K562 (cell line): ENCODE measurements around the gene UGP2.
"Not testable (repeated sequence)": the region's sequence is repeated elsewhere in the genome, so short reads cannot be mapped to it uniquely, and the experiment has no call there.

Experiments
- CEBPB ChIP-seq: fragments of 450-650 bp; IDR thresholded peaks from 2 replicates; pipeline ENCODE4 v1.6.1; 2016; ENCODE audit warnings: missing genetic modification characterization, missing compliant biosample characterization
- CHD2 ChIP-seq: IDR thresholded peaks from 2 replicates; pipeline ENCODE4 v1.6.1; 2011; ENCODE audit warnings: low read depth, low read length
- CXXC5 ChIP-seq: fragments of 250-450 bp; sonication (Bioruptor Pico); IDR thresholded peaks from 2 replicates; pipeline ENCODE4 v1.8.0; 2022; ENCODE audit warnings: inconsistent platforms, mild to moderate bottlenecking, moderate library complexity
- EZH2 ChIP-seq: IDR thresholded peaks from 2 replicates; pipeline ENCODE4 v1.6.1; 2012; ENCODE audit warnings: low read depth, mild to moderate bottlenecking, inconsistent platforms, low read length, borderline replicate concordance
- MAFK ChIP-seq: IDR thresholded peaks from 2 replicates; pipeline ENCODE4 v1.6.1; 2011; ENCODE audit warnings: low read length, improper control_type of control experiment
- MXI1 ChIP-seq: IDR thresholded peaks from 2 replicates; pipeline ENCODE4 v1.6.1; 2011; ENCODE audit warnings: low read depth, mild to moderate bottlenecking, improper control_type of control experiment, low read length
- MYNN ChIP-seq, 2 experiments: sonication (generic); formaldehyde crosslinking in 1 of 2; IDR thresholded peaks; 2 replicates each; pipeline versions ENCODE4 v1.5.0 to v1.6.1; 2016 to 2020; ENCODE audit warnings: antibody characterized with exemption in 1 of 2, missing genetic modification reagents in 1 of 2
- NRF1 ChIP-seq, 2 experiments: fragments of 450-650 bp; IDR thresholded peaks in 1 of 2; conservative IDR thresholded peaks in 1 of 2; 2 replicates each; pipeline ENCODE4 v1.6.1; 2014; ENCODE audit warnings: mild to moderate bottlenecking in 2 of 2
- RAD51 ChIP-seq: fragments of 450-650 bp; IDR thresholded peaks from 2 replicates; pipeline ENCODE4 v1.7.1; 2016; ENCODE audit warnings: low read depth, mild to moderate bottlenecking, borderline replicate concordance
- ZNF586 ChIP-seq: fragments of 450-650 bp; formaldehyde crosslinking; conservative IDR thresholded peaks from 2 replicates; pipeline ENCODE4 v1.4.0; 2020; ENCODE audit warnings: mild to moderate bottlenecking, moderate library complexity
- TF ChIP-seq, protein P1 (sequence below): fragments of 450-650 bp; IDR thresholded peaks from 2 replicates; pipeline ENCODE4 v1.6.1; 2017; ENCODE audit warnings: mild to moderate bottlenecking, moderate library complexity
- TF ChIP-seq, protein P2 (sequence below): fragments of 150-350 bp; conservative IDR thresholded peaks from 2 replicates; pipeline ENCODE4 v1.6.1; 2014; ENCODE audit warnings: low read length
- TF ChIP-seq, protein P3 (sequence below): fragments of 250-450 bp; sonication (Bioruptor Pico); IDR thresholded peaks from 2 replicates; pipeline ENCODE4 v1.8.0; 2022; ENCODE audit warnings: inconsistent platforms
- TF ChIP-seq, protein P4 (sequence below), 3 experiments: IDR thresholded peaks in 2 of 3; conservative IDR thresholded peaks in 1 of 3; 2 replicates each; pipeline ENCODE4 v1.5.1; 2011 to 2012; ENCODE audit warnings: low read length in 3 of 3, mild to moderate bottlenecking in 3 of 3, control low read depth in 2 of 3, improper control_type of control experiment in 1 of 3, inconsistent platforms in 1 of 3, low read depth in 1 of 3, mixed read lengths in 1 of 3, moderate library complexity in 1 of 3; ENCODE audit not compliant: insufficient read depth in 2 of 3

DNA sequence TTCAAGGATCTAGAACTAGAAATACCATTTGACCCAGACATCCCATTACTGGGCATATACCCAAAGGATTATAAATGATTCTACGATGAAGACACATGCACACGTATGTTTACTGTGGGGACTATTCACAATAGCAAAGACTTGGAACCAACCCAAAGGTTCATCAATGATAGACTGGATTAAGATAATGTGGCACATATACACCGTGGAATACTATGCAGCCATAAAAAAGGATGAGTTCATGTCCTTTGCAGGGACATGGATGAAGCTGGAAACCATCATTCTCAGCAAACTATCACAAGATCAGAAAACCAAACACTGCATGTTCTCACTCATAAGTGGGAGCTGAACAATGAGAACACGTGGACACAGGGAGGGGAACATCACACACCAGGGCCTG lies 90.4 kb downstream of the UGP2 start:
- TF ChIP-seq, protein P1, sequence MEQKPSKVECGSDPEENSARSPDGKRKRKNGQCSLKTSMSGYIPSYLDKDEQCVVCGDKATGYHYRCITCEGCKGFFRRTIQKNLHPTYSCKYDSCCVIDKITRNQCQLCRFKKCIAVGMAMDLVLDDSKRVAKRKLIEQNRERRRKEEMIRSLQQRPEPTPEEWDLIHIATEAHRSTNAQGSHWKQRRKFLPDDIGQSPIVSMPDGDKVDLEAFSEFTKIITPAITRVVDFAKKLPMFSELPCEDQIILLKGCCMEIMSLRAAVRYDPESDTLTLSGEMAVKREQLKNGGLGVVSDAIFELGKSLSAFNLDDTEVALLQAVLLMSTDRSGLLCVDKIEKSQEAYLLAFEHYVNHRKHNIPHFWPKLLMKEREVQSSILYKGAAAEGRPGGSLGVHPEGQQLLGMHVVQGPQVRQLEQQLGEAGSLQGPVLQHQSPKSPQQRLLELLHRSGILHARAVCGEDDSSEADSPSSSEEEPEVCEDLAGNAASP: not testable (repeated sequence)
- not testable (repeated sequence) for TF ChIP-seq CHD2; MAFK; MXI1; CEBPB (tag); EZH2; MYNN (IDR thresholded peaks at IDR 0.05); MYNN (CRISPR knock-in tag; IDR thresholded peaks at IDR 0.05); ZNF586 (CRISPR knock-in tag); CXXC5 (CRISPR knock-in tag); NRF1 (conservative IDR thresholded peaks at IDR 0.05 in 1 of 2, IDR thresholded peaks at IDR 0.05 in 1 of 2); RAD51
- TF ChIP-seq, protein P2, sequence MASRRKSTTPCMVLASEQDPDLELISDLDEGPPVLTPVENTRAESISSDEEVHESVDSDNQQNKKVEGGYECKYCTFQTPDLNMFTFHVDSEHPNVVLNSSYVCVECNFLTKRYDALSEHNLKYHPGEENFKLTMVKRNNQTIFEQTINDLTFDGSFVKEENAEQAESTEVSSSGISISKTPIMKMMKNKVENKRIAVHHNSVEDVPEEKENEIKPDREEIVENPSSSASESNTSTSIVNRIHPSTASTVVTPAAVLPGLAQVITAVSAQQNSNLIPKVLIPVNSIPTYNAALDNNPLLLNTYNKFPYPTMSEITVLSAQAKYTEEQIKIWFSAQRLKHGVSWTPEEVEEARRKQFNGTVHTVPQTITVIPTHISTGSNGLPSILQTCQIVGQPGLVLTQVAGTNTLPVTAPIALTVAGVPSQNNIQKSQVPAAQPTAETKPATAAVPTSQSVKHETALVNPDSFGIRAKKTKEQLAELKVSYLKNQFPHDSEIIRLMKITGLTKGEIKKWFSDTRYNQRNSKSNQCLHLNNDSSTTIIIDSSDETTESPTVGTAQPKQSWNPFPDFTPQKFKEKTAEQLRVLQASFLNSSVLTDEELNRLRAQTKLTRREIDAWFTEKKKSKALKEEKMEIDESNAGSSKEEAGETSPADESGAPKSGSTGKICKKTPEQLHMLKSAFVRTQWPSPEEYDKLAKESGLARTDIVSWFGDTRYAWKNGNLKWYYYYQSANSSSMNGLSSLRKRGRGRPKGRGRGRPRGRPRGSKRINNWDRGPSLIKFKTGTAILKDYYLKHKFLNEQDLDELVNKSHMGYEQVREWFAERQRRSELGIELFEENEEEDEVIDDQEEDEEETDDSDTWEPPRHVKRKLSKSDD: not testable (repeated sequence)
- TF ChIP-seq, protein P3, sequence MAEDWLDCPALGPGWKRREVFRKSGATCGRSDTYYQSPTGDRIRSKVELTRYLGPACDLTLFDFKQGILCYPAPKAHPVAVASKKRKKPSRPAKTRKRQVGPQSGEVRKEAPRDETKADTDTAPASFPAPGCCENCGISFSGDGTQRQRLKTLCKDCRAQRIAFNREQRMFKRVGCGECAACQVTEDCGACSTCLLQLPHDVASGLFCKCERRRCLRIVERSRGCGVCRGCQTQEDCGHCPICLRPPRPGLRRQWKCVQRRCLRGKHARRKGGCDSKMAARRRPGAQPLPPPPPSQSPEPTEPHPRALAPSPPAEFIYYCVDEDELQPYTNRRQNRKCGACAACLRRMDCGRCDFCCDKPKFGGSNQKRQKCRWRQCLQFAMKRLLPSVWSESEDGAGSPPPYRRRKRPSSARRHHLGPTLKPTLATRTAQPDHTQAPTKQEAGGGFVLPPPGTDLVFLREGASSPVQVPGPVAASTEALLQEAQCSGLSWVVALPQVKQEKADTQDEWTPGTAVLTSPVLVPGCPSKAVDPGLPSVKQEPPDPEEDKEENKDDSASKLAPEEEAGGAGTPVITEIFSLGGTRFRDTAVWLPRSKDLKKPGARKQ (CRISPR knock-in tag): not testable (repeated sequence)
- TF ChIP-seq, protein P4, sequence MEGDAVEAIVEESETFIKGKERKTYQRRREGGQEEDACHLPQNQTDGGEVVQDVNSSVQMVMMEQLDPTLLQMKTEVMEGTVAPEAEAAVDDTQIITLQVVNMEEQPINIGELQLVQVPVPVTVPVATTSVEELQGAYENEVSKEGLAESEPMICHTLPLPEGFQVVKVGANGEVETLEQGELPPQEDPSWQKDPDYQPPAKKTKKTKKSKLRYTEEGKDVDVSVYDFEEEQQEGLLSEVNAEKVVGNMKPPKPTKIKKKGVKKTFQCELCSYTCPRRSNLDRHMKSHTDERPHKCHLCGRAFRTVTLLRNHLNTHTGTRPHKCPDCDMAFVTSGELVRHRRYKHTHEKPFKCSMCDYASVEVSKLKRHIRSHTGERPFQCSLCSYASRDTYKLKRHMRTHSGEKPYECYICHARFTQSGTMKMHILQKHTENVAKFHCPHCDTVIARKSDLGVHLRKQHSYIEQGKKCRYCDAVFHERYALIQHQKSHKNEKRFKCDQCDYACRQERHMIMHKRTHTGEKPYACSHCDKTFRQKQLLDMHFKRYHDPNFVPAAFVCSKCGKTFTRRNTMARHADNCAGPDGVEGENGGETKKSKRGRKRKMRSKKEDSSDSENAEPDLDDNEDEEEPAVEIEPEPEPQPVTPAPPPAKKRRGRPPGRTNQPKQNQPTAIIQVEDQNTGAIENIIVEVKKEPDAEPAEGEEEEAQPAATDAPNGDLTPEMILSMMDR (IDR thresholded peaks at IDR 0.05 in 2 of 3, conservative IDR thresholded peaks at IDR 0.05 in 1 of 3; ENCODE audit: insufficient read depth in 2 of 3, low read depth in 1 of 3, low read length in 3 of 3): not testable (repeated sequence)
